Activated T-helper 1 cell treated with anti-CD3 and anti-CD28 coated beads, Interleukin-2, amount 50 U/mL, for 16 hours (primary cell): ENCODE data around the gene KRTAP9-6.
"Not testable (repeated sequence)": the region's sequence is repeated elsewhere in the genome, so short reads cannot be mapped to it uniquely, and the experiment has no call there.

Experiments
- DNase-seq, 2 donors: peaks; one replicate each; pipeline ENCODE4 v3.0.0-alpha.2; 2020; ENCODE audit warnings: low read depth in 1 of 2, low spot score in 1 of 2

The KRTAP9-6 gene, protein sequence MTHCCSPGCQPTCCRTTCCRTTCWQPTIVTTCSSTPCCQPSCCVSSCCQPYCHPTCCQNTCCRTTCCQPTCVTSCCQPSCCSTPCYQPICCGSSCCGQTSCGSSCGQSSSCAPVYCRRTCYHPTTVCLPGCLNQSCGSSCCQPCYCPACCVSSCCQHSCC

DNA sequence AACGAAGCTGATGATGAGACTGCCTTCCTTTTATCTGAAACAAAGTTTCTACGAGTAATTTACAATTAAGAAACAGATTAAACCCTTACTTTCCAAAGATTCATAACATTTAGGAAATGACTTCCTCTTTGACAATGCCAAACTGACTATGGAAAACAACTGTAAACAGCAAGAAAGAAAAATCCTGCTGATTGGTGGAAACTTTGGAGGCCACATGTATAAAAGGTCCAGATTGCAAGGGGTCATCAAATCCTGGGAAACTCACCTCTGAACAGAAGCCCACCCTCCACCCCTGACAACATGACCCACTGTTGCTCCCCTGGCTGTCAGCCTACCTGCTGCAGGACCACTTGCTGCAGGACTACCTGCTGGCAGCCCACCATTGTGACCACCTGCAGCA is at the start of gene KRTAP9-6:
KRTAP9-6 (plus strand) TSS at position 301 of the 400 bp plus-strand sequence; CDS start at position 301, 0 bp downstream.
- no peak for DNase-seq

DNA sequence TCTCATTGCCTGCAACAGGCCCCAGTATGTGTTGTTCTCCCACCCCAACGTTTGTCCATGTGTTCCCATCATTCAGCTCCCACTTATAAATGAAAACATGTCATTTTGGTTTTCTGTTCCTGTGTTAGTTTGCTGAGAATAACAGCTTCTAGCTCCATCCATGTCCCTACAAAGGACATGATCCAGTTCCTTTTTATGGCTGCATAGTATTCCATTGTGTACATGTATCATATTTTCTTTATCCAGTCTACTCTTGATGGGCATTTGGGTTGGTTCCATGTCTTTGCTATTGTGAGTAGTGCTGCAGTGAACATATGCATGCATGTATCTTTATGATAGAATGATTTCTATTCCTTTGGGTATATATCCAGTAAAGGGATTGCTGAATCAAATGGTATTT is 49.5 kb upstream of the KRTAP9-6 start:
- no peak for DNase-seq

DNA sequence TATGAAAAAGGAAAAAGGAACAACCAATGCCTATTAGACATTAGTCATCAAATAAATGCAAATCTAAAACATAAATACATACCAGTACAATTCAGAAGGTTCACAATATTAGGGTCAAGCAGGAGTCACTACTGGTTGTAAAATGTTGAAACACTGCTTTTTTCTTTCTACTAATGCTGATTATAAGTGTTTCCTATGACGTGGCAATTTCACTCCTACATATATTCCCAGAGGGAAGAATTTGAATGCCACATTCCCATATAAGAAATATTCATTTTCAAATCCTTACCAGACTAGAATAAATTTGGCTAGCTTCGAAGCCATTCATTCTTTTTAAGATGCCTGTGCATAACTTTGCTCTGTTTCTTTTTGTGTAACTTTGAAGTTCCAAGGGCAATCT is 41.4 kb upstream of the KRTAP9-6 start:
- DNase-seq, result no peak

DNA sequence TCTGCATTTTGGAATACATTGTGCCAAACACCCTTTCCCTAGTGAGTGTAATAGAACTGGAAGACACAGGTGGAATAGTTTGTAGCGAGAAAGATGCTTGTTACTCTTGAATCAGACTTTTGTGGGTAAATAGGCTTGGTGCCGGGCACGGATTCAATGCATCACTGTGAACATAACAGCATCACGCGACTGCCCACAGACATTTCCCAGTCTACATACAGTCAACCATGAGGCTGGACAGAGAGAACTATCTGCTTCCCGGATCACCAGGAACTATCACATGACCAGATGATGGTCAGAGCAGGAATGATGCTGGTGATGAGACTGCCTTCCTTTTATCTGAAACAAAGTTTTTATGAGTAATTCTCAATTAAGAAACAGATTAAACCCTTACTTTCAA is 39.1 kb upstream of the KRTAP9-6 start:
- no peak for DNase-seq

DNA sequence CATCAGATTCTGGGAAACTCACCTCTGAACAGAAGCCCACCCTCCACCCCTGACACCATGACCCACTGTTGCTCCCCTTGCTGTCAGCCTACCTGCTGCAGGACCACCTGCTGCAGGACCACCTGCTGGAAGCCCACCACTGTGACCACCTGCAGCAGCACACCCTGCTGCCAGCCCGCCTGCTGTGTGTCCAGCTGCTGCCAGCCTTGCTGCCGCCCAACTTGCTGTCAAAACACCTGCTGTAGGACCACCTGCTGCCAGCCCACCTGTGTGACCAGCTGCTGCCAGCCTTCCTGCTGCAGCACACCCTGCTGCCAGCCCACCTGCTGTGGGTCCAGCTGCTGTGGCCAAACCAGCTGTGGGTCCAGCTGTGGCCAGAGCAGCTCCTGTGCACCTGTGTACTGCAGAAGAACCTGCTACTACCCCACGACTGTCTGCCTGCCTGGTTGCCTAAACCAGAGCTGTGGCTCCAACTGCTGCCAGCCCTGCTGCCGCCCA is 38.5 kb upstream of the KRTAP9-6 start, which contains the start of gene KRTAP9-2:
KRTAP9-2 (plus strand) TSS at position 51 of the 498 bp plus-strand sequence; CDS start at position 58, 7 bp downstream.
- not testable (repeated sequence) for DNase-seq

DNA sequence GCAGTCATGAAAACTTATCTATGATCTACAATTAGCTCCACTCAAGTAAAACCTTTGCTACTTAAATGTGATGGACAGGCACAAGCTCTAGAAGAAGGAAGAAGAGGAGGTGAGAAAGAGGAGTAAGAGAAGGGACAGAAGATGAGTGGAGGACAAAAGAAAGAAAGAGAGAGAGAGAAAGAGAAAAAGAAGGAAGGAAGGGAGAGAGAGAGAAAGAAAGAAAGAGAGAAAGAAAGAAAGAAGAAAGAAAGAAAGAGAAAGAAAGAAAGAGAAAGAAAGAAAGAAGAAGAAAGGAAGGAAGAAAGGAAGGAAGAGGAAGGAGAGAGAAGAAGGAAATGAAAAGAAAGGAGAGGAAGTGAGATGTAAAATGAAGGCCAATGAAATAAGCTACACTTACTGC is 35.1 kb upstream of the KRTAP9-6 start:
- DNase-seq, result no peak

DNA sequence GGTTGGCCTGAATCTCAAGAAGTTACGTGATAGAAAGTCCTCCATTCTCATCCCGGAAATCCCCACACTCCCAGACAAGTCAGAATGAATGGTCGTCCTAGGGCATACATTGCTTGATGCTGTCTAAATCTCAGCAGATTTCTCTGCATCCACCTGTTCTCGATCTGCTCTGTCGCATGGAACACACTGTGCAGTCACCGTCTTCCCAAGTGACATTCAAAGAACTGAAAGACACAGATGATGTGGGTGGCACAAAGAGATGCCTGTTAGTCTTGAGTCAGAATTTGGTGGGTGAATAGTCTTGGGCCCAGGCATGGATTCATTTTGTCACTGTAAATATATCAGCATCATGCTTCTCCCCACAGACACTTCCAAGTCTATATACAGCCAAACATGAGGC is 33.4 kb upstream of the KRTAP9-6 start:
- no peak for DNase-seq

DNA sequence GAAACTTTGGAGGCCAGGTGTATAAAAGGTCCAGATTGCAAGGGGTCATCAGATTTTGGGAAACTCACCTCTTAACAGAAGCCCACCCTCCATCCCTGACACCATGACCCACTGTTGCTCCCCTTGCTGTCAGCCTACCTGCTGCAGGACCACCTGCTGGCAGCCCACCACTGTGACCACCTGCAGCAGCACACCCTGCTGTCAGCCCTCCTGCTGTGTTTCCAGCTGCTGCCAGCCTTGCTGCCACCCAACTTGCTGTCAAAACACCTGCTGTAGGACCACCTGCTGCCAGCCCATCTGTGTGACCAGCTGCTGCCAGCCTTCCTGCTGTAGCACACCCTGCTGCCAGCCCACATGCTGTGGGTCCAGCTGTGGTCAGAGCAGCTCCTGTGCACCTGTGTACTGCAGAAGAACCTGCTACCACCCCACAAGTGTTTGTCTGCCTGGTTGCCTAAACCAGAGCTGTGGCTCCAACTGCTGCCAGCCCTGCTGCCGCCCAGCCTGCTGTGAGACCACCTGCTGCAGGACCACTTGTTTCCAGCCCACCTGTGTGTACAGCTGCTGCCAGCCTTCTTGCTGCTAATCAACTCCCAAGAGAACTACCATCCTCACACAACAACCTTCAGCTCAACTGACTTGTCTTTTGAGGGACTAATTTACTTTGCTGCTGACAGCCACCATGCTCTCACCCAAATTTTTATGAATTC is 32.6 kb upstream of the KRTAP9-6 start, which contains the start of gene KRTAP9-3:
KRTAP9-3 (plus strand) TSS at position 51 of the 707 bp plus-strand sequence; CDS start at position 104, 53 bp downstream.
- DNase-seq, result not testable (repeated sequence)

DNA sequence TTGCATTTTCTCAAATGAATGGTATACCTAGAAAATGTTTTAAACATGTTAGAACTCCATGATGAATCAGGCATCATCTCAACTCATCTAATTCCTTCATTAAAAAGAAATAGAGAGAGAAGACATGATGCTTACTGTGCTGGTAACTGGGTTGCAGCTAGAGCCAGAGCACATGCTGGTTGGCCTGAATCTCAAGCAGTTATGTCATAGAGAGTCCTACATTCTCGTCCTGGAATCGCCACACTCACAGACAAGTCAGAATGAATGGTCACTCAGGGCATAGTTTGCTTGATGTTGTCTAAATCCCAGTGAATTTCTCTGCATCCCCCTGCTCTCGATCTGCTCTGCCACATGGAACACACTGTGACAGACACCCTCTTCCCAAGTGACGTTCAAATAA is 28.1 kb upstream of the KRTAP9-6 start:
- not testable (repeated sequence) for DNase-seq

DNA sequence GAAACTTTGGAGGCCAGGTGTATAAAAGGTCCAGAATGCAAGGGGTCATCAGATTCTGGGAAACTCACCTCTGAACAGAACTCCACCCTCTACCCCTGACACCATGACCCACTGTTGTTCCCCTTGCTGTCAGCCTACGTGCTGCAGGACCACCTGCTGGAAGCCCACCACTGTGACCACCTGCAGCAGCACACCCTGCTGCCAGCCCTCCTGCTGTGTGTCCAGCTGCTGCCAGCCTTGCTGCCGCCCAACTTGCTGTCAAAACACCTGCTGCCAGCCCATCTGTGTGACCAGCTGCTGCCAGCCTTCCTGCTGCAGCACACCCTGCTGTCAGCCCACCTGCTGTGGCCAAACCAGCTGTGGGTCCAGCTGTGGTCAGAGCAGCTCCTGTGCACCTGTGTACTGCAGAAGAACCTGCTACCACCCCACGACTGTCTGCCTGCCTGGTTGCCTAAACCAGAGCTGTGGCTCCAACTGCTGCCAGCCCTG is 27.2 kb upstream of the KRTAP9-6 start, which contains the start of gene KRTAP9-8:
KRTAP9-8 (plus strand) TSS at position 51 of the 489 bp plus-strand sequence; CDS start at position 104, 53 bp downstream.
- DNase-seq, result not testable (repeated sequence)

DNA sequence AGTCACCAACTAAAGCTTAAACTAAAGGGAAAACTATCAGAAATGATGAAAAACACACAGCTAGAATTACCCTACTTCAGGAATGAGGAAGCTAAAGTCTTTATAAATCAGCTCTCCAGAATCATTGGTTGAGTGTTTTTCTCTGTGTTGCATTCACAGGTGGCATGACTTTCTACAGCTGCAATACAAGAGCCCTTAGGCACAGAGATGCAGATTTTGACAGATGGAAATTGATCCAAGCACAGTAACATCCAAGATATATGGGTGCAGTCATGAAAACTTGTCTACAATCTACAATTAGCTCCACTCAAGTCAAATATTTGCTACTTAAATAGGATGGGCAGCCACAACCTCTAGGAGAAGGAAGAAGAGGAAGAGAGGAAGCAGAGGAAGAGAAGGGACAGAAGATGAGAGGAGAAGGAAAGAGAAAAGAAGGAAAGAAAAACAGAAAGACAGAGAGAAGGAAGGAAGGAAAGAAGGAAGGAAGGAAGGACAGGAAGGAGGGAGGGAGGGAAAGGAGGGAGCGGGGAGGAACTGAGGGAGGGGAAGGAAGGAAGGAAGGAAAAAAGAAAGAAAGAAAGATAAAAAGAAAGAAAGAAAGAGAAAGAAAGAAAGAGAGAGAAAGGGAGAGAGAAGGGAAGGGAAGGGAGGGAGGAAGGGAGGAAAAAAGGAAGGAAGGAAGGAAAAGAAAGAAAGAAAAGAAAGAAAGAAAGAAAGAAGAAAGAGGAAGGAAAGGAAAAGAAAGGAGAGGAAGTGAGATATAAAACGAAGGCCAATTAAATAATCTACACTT is 18.0 kb upstream of the KRTAP9-6 start:
- not testable (repeated sequence) for DNase-seq

DNA sequence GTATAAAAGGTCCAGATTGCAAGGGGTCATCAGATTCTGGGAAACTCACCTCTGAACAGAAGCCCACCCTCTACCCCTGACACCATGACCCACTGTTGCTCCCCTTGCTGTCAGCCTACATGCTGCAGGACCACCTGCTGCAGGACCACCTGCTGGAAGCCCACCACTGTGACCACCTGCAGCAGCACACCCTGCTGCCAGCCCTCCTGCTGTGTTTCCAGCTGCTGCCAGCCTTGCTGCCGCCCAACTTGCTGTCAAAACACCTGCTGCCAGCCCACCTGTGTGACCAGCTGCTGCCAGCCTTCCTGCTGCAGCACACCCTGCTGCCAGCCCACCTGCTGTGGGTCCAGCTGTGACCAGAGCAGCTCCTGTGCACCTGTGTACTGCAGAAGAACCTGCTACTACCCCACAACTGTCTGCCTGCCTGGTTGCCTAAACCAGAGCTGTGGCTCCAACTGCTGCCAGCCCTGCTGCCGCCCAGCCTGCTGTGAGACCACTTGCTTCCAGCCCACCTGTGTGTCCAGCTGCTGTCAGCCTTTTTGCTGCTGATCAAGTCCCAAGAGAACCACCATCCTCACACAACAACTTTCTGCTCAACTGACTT is 15.4 kb upstream of the KRTAP9-6 start, which contains the start of gene KRTAP9-4:
KRTAP9-4 (plus strand) TSS at position 51 of the 604 bp plus-strand sequence; CDS start at position 85, 34 bp downstream.
- not testable (repeated sequence) for DNase-seq

DNA sequence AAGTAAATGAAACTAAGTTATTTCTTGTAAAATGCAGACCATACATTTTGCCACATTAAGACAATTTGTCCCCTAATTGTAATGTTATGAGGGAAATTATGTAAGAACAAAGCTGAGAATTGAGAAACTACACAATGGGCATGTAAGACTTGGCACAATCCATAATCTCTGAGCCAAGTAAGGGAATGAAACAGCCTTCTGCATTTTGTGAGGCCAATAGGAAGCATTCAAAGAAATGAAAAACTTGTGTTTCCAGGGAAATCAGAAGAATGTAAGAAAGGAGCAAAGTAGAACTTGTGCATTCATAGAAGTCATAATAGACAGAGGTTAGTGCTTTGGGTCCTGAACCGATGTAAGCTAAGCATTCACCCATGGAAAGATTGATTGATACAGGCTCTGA is 13.9 kb upstream of the KRTAP9-6 start:
- DNase-seq, result no peak

DNA sequence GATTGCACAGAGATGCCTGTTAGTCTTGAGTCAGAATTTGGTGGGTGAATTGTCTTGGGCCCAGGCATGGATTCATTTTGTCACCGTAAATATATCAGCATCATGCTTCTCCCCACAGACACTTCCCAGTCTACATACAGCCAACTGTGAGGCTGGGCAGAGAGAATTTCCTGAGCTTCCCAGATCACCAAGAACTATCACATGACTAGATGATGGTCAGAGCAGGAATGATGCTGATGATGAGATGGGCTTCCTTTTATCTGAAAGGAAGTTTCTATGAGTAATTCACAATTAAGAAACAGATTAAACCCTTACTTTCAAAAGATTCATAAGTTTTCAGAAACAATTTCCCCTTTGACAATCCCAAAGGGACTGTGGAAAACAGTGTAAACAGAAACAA is 10.3 kb upstream of the KRTAP9-6 start:
- DNase-seq, result no peak

DNA sequence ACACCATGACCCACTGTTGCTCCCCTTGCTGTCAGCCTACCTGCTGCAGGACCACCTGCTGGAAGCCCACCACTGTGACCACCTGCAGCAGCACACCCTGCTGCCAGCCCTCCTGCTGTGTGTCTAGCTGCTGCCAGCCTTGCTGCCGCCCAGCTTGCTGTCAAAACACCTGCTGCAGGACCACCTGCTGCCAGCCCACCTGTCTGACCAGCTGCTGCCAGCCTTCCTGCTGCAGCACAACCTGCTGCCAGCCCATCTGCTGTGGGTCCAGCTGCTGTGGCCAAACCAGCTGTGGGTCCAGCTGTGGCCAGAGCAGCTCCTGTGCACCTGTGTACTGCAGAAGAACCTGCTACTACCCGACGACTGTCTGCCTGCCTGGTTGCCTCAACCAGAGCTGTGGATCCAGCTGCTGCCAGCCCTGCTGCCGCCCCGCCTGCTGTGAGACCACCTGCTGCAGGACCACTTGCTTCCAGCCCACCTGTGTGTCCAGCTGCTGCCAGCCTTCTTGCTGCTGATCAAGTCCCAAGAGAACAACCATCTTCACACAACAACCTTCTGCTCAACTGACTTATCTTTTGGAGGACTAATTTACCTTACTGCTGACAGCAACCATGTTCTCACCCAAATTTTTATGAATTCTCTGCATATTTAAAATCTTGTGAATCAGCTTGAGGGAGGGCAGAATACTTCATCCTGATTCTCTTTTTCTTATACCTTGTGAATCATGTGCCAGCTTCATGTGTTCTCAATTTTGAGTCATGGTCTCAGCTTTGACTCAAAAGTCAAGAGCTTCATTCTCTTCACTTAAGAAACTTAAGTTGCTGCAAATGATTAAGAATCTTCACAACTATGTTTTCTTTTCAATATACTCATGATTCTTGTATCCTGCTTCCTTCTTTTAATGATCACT is 9.5 kb upstream of the KRTAP9-6 start, which contains the start of gene KRTAP9-9:
KRTAP9-9 (plus strand) TSS at position 4 of the 910 bp plus-strand sequence.
- not testable (repeated sequence) for DNase-seq

DNA sequence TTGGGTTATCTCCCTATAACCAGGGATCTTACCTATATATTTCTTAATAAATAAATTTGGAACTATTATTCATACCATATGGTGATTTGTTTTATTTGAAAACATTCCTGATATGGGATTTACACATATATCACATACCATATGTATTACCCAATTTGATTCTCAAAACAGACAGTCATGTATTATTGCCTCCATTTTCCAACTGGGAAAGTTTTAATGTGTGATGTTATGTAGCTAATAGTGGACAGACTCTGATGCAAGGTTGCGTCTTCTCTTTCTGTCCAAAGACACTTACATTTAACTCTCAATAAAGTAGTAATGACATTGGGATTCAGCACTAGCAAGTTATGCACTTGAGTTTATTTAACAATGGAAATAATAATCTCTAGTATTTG is 8.9 kb upstream of the KRTAP9-6 start:
- DNase-seq, result no peak

DNA sequence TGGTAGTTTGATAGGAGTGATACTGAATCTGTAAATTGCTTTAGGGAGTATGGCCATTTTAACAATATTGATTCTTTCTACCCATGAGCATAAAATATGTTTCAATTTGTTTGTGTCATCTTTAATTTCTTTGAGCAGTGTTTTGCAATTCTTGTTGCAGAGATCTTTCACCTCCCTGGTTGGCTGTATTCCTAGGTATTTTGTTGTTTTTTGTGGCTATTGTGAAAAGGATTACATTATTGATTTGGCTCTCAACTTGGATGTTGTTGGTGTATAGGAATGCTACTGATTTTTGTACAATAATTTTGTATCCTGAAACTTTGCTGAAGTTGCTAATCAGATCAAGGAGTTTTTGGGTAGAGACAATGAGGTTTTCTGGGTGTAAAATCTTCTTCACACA is 6.8 kb upstream of the KRTAP9-6 start:
- DNase-seq, result no peak

DNA sequence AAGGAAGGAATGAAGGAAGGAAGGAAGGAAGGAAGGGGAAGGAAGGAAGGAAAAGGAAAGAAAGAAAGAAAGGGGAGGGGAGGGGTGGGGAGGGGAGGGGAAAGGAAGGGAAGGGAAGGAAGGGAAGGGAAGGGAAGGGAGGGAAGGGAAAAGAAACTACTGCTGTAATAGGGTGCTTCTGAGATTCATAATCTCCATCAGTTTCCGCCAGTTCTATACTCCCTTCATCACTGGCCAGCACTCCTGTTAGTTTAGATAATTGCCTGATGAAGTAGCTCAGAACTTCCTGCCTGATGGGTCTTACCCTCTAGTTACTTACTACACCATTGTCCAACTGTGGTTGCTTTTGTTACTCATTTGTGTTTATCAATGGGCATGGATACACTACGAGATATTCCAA is 2.0 kb upstream of the KRTAP9-6 start:
- DNase-seq, result no peak

DNA sequence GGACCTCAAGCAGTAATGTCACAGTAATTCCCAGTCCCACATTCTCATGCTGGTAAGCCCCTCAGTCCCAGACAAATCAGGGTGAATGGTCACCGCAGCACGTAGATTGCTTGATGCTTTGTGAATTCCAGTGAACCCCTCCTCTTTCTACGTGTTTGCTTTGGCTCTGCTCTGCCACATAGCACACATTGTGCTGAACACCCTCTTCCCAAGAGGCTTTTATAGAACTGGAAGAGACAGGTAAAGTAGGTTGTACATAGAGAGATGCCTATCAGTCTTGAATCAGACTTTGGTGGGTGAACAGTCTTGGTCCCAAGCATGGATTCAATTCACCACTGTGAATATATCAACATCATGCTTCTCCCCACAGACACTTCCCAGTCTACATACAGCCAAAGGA is 579 bp upstream of the KRTAP9-6 start:
- DNase-seq, result no peak

DNA sequence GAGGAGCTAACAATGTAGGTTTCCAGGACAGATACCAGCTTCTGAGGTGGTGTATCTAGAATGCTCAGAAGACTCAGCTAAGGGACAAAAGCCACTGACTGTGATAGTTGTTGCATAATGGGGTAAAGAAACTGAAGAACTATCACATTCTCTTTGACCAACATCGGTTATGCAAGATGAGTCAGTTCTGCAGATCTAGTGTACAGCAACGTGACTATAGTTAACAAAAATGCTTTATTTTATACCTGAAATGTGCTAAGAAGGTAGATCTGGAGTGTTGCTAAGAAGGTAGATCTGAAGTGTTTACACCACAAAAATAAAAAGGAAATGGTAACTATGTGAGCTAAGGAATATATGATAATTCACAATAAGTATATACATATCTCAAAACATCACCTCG is 2.5 kb downstream of the KRTAP9-6 start:
- DNase-seq, result no peak
